Aorta (tissue), 5 donors: ENCODE measurements around the gene ABAT. TPM values are rescaled to one million over a fixed set of nuclear protein-coding genes. Genes with fewer than 3 reads are reported as not detected.

Experiments
- ATAC-seq: fragments of 200-7000 bp; cut with Tn5 transposase; one replicate; pipeline ENCODE4 v1.9.1; 2022; ENCODE audit warnings: moderate library complexity; ENCODE audit not compliant: low FRiP score
- DNase-seq, 2 donors: peaks; one replicate each; pipeline ENCODE4 v3.0.0-alpha.2; 2020
- H3K27ac ChIP-seq, 2 donors: one replicate each; pipeline ENCODE4 v1.5.1; 2013; ENCODE audit warnings: low read length in 2 of 2, mild to moderate bottlenecking in 2 of 2, moderate library complexity in 2 of 2, control low read depth in 1 of 2, inconsistent platforms in 1 of 2, low read depth in 1 of 2
- H3K27me3 ChIP-seq, 2 donors: one replicate each; pipeline ENCODE4 v1.6.1; 2013; ENCODE audit warnings: control low read depth in 1 of 2, low read length in 1 of 2, mild to moderate bottlenecking in 1 of 2, moderate library complexity in 1 of 2; ENCODE audit not compliant: insufficient read depth in 2 of 2, control insufficient read depth in 1 of 2
- H3K36me3 ChIP-seq, 2 donors: one replicate each; pipeline ENCODE4 v1.6.1; 2013; ENCODE audit warnings: control low read depth in 1 of 2, low read length in 1 of 2, mild to moderate bottlenecking in 1 of 2; ENCODE audit not compliant: insufficient read depth in 2 of 2, control insufficient read depth in 1 of 2
- H3K4me1 ChIP-seq, 2 donors: one replicate each; pipeline ENCODE4 v1.6.1; 2013; ENCODE audit warnings: low read length in 2 of 2, control low read depth in 1 of 2, mild to moderate bottlenecking in 1 of 2, moderate library complexity in 1 of 2; ENCODE audit not compliant: insufficient read depth in 2 of 2, control insufficient read depth in 1 of 2
- H3K4me3 ChIP-seq, 2 donors: one replicate each; pipeline ENCODE4 v1.5.1; 2013; ENCODE audit warnings: low read length in 2 of 2, control low read depth in 1 of 2, mild to moderate bottlenecking in 1 of 2
- H3K9me3 ChIP-seq: one replicate; pipeline ENCODE4 v1.6.1; 2013; ENCODE audit warnings: mild to moderate bottlenecking, low read length; ENCODE audit not compliant: control insufficient read depth
- WGBS, 2 donors: extraction: QIAGEN DNeasy Blood & Tissue Kit; methylation state at CpG; one replicate each; pipeline ENCODE4 v1.1.7; 2013; 5-methylcytosine and 5-hydroxymethylcytosine counted together
- intact Hi-C, 2 donors: fragments of 100-400 bp; cut with DNase I; formaldehyde crosslinking; loops; one replicate each; pipeline versions ENCODE4 v1.14.2 to v1.15.0; 2022
- polyA plus RNA-seq, 2 donors: library from polyadenylated mRNA; stranded (reverse); fragments of 200-250 nt; gene quantifications; one replicate each; pipeline ENCODE4 v1.2.3, GENCODE V29; 2013
- total RNA-seq, 2 donors: library from RNA; stranded (reverse); fragmentation: NEBNext Ultra II Directional; extraction: Animal tissue kit (Norgen Biotek cat#: 25700); gene quantifications; one replicate each; pipeline ENCODE4 v1.2.1, GENCODE V29; 2021
- donor health status: healthy with polysubstance abuse.
- donor health status: Bipolar disorder and iron deficiency.
- donor health status: DM: no; HTN: no; CAD: no.
- donor health status: DM: no; HTN: no; CAD: no.
- donor health status: DM: yes; HTN: yes; CAD: no.

The ABAT gene
- total and polyA plus RNA-seq, 4 donors = 6.6 to 11.5 (median 9.6) TPM

DNA sequence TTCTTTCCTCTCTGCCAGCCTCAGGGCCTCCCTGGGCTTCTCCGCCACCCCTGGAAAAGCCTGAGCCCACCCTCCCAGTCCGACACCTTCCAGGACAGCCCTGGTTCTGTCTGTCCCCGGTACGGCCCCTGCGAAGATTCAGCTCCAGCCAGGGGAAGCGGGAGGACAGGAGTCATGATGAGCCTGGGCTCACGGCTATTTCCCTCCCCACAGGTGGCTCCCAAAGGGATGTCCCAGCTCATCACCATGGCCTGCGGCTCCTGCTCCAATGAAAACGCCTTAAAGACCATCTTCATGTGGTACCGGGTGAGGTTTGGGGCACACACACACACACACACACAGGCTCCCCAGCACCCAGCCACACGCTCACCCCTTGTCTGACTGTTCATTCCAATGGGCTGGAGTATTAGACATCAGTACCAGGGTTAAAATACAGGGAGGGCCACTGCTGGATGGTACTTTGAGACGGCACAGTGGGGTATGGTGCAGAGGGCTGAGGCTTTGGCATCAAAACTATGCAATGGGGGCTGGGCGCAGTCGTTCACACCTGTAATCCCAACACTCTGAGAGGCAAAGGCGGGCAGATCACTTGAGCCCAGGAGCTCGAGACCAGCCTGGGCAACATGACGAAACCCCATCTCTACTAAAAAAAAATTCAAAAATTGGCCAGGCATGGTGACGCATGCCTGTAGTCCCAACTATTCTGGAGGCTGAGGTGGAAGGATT, 90.3 kb downstream of the ABAT start:
- ATAC-seq = no peak
- WGBS, 2 donors = 79 to 86% methylated on average over 18 of the region's 18 CpGs
- DNase-seq = peak in 1 of 2 donors; percentile 49
- Histone ChIP-seq H3K4me3 (no peak overlapping the region), H3K4me1 (no peaks in the 10 kb centered on the region), H3K36me3 (peaks cover 0 to 4% of the 10 kb centered on the region in 2 donors), H3K27ac (no peak overlapping the region), H3K9me3 (no peaks in the 10 kb centered on the region), H3K27me3 (no peaks in the 10 kb centered on the region)
- intact Hi-C loops = no loop called here

DNA sequence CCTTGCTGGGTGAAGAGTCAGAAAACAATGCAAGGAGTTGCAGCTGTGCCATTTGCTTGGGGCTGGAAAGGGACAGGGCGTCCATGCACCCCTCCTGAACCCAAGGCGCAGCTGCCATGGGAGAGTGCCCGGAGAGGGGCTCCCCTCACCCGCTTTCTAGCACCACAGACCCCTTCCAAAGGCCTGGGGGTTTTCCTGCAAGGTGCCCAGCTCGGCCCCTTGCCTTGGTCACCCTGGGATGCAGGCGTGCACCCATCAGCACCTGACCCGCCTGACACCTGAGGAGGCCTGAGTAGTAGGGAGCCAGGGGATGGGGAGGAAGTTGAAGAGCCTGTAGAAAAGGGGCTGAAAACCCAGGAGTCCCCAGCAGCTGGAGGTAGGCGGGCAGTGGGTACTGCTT, 92.8 kb downstream of the ABAT start:
- ATAC-seq = peak; percentile 38
- peaks cover 0 to 4% of the 10 kb centered on the region in 2 donors for H3K36me3 ChIP-seq
- H3K27ac ChIP-seq = no peak overlapping the region
- H3K4me1 ChIP-seq = no peaks in the 10 kb centered on the region
- H3K27me3 ChIP-seq = no peaks in the 10 kb centered on the region
- no peaks in the 10 kb centered on the region for H3K9me3 ChIP-seq
- 93 to 94% methylated on average over 8 of the region's 8 CpGs for WGBS, 2 donors
- H3K4me3 ChIP-seq = no peak overlapping the region
- peak in 1 of 2 donors; percentile 65 for DNase-seq
- intact Hi-C loops = no loop called here

GRCh38 chr16:8768283-8768682, 93.9 kb downstream of the ABAT start:
- WGBS, 2 donors = 87 to 92% methylated on average over 12 of the region's 12 CpGs
- Histone ChIP-seq H3K27me3 (no peaks in the 10 kb centered on the region), H3K27ac (no peak overlapping the region), H3K36me3 (peaks cover 0 to 4% of the 10 kb centered on the region in 2 donors), H3K9me3 (no peaks in the 10 kb centered on the region), H3K4me1 (no peaks in the 10 kb centered on the region), H3K4me3 (no peak overlapping the region)
- no peak for DNase-seq
- no peak for ATAC-seq
- intact Hi-C loops = no loop called here

- no peaks in the 10 kb centered on the region for H3K27me3 ChIP-seq
- DNase-seq = peak in 1 of 2 donors; percentile 55
- peaks cover 0 to 4% of the 10 kb centered on the region in 2 donors for H3K36me3 ChIP-seq
- no peak for ATAC-seq
- intact Hi-C loops = no loop called here
- no peaks in the 10 kb centered on the region for H3K4me1 ChIP-seq
- no peak overlapping the region for H3K4me3 ChIP-seq
- no peaks in the 10 kb centered on the region for H3K9me3 ChIP-seq
- WGBS, 2 donors = 57 to 69% methylated on average over 12 of the region's 12 CpGs
- no peak overlapping the region for H3K27ac ChIP-seq
Measured at GRCh38 chr16:8768692-8769091, 94.3 kb downstream of the ABAT start.

- Histone ChIP-seq H3K36me3 (peaks cover 0 to 4% of the 10 kb centered on the region in 2 donors), H3K4me3 (no peak overlapping the region), H3K27ac (no peak overlapping the region), H3K4me1 (no peaks in the 10 kb centered on the region), H3K9me3 (peaks cover 1% of the 10 kb centered on the region), H3K27me3 (no peaks in the 10 kb centered on the region)
- DNase-seq (no peak), ATAC-seq (no peak)
- WGBS, 2 donors = 70 to 77% methylated on average over 3 of the region's 3 CpGs
- intact Hi-C loops = no loop called here
Measured at GRCh38 chr16:8773537-8773936, 99.1 kb downstream of the ABAT start.

- 61 to 62% methylated on average over 11 of the region's 11 CpGs for WGBS, 2 donors
- intact Hi-C loops = no loop called here
- ATAC-seq (no peak), DNase-seq (no peak)
- H3K9me3 ChIP-seq = peaks cover 1% of the 10 kb centered on the region
- no peak overlapping the region for H3K4me3 ChIP-seq
- no peak overlapping the region for H3K27ac ChIP-seq
- peaks cover 0 to 2% of the 10 kb centered on the region in 2 donors for H3K36me3 ChIP-seq
- no peaks in the 10 kb centered on the region for H3K27me3 ChIP-seq
- H3K4me1 ChIP-seq = no peaks in the 10 kb centered on the region
Measured at GRCh38 chr16:8774208-8774607, 99.8 kb downstream of the ABAT start.

GRCh38 chr16:8775359-8775758, 100.9 kb downstream of the ABAT start:
- ATAC-seq = no peak
- no peaks in the 10 kb centered on the region for H3K27me3 ChIP-seq
- 85 to 92% methylated on average over 1 of the region's 1 CpG for WGBS, 2 donors
- H3K4me1 ChIP-seq = no peaks in the 10 kb centered on the region
- DNase-seq = no peak
- H3K4me3 ChIP-seq = no peak overlapping the region
- peaks cover 0 to 2% of the 10 kb centered on the region in 2 donors for H3K36me3 ChIP-seq
- peaks cover 1% of the 10 kb centered on the region for H3K9me3 ChIP-seq
- intact Hi-C loops = no loop called here
- no peak overlapping the region for H3K27ac ChIP-seq

DNA sequence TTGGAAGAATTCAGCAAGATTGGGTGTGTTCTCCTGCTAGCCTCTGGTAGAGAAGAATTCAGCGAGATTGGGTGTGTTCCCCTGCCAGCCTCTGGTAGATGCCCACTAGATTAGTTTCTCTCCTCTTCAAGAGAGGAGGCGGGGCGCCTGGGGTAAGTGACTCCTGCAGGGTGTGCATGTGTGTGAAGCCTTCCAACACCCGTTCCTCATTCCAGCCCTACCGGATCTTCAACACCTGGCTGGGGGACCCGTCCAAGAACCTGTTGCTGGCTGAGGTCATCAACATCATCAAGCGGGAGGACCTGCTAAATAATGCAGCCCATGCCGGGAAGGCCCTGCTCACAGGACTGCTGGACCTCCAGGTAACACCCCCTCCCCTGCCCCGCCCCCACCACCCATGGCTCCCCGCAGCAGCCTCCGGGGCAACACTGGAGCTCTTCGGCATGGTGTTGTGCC, 101.7 kb downstream of the ABAT start:
- no peaks in the 10 kb centered on the region for H3K27me3 ChIP-seq
- peaks cover 1% of the 10 kb centered on the region for H3K9me3 ChIP-seq
- peaks cover 0 to 2% of the 10 kb centered on the region in 2 donors for H3K36me3 ChIP-seq
- DNase-seq (no peak), ATAC-seq (no peak)
- intact Hi-C loops = no loop called here
- H3K4me3 ChIP-seq = no peak overlapping the region
- no peak overlapping the region for H3K27ac ChIP-seq
- H3K4me1 ChIP-seq = no peaks in the 10 kb centered on the region
- 78 to 80% methylated on average over 8 to 12 of the region's 12 CpGs for WGBS, 2 donors

- peaks cover 0 to 2% of the 10 kb centered on the region in 2 donors for H3K36me3 ChIP-seq
- H3K9me3 ChIP-seq = peaks cover 1% of the 10 kb centered on the region
- intact Hi-C loops = no loop called here
- no peak overlapping the region for H3K4me3 ChIP-seq
- WGBS, 2 donors = 89 to 93% methylated on average over 7 of the region's 7 CpGs
- H3K27ac ChIP-seq = no peak overlapping the region
- no peaks in the 10 kb centered on the region for H3K27me3 ChIP-seq
- ATAC-seq (no peak), DNase-seq (no peak)
- H3K4me1 ChIP-seq = no peaks in the 10 kb centered on the region
Measured at GRCh38 chr16:8777217-8777616, 102.8 kb downstream of the ABAT start.
